HG03196 (cell line): ENCODE measurements around the gene PGBD5.

Experiments used
- ATAC-seq: cut with Tn5 transposase; IDR thresholded peaks from one replicate; pipeline ENCODE4 v1.9.1; 2021; ENCODE audit not compliant: unreplicated experiment

The PGBD5 gene

DNA sequence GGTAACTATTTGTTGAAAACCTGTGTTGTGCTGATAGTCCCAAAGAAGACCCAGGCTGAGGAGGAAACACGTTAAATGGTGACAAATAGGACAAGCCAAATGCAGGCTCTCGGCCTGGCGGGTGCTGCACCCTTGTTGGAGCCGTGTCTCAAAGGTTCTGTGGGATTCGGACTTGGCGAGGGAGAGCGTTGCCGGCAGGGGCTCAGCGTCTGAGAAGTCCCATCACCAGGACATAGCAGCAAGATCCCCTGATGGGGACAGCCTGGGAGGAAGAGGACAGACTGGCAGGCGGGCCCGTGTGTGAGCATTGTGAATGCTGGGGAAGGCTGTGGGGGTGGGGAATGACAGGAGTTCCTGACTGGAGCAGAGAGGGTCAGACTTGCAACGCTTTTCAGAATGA, 142.5 kb downstream of the PGBD5 start:
- no peak for ATAC-seq

DNA sequence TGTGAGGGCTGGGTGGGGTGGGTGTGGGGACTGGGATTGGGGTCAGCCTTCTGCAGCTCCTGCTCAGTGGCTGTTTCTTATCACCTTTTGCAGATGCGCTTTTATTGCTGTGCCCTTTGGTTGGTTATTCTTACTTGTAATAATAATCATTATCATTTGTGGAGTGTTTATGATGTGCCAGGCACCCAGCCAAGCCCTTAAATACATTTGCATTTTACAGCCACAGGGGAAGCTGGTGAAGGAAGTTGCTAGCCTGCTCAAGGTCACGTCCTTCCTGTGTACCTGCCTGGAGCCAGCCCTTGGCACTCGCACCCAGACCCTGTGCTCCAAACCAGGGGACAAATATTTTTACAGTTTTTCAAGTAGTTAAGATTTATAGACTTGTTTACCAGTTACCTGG, 144.0 kb downstream of the PGBD5 start:
- ATAC-seq, result peak; percentile 64

DNA sequence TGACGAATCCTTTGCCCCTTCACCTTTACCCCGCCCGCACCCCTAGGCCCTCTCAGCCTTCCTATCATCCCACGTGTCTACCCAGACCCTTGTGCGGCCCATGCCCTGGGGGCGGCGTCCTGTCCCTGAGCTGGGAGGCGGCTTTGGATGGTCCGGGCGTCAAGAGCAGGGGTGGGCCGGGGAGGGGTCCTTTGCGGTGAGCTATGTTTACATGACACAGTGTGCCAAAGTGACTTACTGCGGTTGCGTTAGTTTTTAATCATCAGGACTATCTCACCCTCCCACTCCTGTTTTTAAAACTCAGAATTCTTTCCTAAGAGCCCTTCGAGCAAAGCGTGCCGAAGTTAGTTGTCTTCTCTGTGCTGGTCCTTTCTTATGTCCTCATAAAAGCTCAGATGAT, 144.6 kb downstream of the PGBD5 start:
- ATAC-seq, result no peak

DNA sequence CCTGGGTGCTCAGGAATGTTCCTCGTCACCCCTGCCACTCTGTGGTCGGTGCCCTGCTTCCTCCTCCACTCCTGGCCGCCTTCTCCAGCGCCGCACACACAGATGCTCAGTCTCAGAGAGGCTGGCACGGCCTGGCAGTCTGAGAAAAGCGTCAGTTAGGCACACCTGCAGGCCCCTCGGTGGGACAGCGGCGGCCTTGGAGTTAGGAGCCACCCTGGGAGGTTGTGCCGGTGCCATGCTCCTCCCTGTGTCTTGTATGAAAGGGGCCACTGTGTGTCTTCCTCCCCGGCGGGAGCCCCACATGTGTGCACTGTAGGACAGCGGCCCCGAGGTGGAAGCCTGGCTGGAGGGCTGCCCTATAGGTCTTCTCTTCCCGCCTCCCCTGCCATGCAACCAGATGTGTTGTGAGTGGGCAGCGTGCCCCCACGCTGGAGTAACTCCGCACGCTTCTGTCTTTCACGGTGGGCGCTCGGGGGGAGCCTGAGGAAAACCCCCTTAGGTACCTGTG, 145.2 kb downstream of the PGBD5 start:
- ATAC-seq, result no peak

DNA sequence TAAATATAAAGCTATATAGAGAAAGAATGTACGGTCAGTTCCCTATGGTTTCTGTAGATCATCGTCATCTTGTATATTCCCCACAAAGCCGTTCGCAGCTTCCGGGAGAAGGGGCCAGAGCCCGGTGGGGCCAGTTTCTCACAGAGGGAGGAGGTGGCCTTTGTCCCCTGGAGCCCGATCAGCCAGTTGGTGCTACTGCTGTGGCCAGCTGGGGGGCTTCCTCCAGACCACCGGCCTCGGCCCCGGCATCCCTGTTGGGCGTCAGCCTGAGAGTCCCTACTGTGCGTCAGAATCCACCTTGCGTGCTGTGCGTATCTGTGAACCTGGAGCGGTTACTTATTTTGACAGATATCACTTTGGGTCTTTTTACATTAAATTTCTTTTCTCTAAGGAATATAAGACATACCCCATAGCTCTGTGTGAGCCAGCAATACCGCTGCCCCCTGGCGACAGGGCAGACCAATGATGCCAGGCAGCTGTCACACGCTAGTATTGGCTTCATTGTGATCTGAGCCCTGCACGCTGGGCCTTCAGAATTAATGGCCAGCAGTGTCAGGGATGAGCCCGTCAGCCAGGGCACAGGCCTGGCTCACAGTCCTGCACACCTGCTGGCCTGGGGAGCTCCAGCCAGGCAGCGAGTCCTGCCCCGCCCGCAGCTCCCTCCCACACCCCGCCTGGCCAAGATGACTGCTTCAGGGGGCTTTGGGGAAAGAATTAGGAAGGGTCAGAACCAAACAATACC, 145.9 kb downstream of the PGBD5 start:
- no peak for ATAC-seq

DNA sequence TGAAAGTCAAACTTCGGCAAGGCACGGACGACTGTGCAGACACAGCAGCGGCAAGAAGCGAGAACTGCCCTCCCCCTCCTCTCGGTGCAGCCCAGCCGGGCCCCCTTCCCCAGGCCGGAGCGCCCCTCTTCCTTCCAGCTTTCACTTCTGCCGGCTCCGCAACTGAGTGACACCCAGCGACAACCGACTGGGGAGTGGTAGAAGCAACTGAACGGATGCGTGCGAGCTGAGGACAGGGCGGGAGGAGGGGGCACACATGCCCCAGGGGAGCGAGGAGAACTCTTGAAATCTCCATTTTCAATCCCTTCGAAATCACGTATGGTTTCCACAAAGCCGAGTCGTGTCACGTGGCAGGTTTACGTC, 146.6 kb downstream of the PGBD5 start:
- ATAC-seq, result no peak

DNA sequence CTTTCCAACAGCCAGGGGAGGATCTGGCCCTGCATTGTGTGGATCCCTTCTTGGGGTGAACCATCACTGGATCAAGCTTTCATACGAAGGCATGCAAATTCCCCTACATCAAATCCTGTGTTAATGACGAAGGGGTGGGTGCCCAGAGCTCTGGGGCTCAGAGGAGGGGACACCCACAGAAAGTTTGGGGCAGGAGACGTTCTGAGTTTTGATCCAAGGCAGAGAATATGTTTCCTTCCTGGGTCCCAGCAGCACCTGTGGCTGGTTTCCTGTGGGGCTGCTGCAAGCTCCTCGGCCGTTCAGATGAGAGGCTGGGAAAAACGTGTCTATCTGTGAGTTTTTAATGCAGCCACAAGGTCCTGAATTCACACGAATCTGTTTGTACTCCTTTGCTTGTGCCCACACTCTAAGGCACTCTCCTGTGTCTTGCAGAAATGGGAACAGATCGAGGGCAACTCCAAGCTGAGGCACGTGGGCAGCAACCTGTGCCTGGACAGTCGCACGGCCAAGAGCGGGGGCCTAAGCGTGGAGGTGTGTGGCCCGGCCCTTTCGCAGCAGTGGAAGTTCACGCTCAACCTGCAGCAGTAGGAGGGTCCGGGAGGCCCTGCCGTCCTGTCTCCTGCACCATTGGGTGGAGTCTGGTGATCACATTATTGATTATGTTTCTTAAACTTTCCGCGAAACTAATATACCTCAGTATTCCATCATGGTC, 147.1 kb downstream of the PGBD5 start:
- ATAC-seq, result no peak

DNA sequence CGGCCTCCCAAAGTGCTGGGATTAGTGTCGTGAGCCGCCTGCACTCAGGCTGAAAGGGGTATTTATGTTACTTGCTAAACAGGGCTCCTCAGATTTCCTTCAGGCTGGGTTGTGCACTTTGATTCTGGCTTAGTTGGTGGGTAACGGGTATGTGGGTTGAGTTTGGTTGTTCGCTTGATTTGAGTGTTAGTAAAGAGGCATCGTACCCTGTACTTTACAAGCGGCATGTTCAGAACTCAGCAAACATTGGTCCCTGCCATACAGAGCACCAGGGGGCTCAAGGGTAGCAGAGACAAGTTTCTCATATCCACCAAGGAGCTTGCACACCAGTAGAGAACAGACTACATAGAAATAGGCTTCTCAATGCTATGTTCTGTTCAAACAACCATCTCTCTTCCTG, 147.8 kb downstream of the PGBD5 start:
- ATAC-seq, result no peak

DNA sequence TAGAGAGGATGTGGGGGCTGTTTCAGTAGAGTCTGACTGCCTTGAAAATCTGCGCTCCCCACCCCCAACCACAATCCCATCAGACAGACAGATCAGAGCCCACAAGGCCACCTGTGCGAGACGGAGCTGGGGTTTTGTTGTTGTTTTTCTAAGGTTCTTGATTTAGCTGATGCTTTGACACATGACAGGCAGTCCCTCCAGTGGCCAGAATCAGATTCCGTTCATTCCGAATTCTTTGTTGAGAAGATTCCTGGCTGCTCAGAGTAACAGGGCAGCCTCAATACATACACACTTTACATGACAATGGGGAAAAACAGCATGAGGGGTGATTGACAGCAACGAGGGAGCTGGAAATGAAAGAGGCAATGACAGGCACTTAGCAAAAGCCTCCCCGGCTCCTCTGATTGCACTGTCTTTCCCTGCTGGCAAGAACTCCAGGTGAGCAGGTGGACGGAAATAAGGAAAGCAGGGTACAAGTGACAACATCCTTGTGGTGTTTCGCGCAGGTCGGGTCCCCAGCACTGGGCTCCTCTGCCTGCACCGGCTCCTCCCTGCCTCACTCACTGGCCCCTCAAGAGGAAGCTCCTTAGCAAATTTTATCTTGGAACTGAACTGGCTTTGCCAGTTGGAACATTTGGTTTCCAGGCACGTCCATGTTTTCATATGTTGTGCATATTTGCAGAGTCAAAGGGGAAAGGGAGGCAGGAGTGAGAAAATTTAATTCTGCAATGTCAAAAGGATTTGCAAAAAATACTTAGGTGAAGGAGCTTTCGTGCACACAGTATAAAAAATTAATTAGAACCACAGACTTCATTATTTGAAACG, 148.7 kb downstream of the PGBD5 start:
- ATAC-seq, result no peak

DNA sequence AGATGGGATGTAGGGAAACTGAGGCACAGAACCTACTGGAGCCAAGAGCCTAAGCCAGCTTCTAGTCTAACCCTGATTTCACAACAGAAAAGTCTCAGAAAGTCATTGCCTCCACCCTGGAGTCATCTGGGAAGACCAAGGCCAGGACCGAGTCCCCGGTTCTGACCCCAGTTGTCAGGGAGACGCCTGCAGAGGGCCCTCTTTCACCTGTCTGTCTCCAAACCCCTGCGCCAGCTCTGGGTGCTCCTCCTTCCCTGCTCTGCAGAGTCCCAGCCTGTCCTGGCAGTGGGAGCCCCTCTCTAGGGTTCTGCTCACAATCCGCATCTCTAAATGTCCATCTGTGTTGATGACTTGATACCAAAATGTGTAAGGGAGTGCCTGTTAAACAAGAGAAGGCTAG, 149.7 kb downstream of the PGBD5 start:
- no peak for ATAC-seq

DNA sequence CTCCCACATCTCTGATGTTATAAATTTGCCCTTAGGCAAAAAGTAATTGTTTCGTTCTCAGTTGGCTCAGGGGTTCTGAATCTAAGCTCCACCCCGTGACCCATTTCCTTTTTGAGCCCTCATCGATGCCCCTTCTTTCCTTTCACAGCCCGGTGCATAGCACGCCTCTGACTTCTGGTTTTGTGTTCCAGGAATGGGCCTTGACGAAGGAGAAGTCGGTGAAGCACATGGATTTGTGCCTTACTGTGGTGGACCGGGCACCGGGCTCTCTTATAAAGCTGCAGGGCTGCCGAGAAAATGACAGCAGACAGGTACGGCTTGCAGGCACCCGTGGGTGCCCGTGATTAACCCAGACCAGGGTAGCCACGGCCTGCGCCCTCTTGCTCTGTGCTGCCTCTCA, 151.9 kb downstream of the PGBD5 start:
- ATAC-seq, result no peak

DNA sequence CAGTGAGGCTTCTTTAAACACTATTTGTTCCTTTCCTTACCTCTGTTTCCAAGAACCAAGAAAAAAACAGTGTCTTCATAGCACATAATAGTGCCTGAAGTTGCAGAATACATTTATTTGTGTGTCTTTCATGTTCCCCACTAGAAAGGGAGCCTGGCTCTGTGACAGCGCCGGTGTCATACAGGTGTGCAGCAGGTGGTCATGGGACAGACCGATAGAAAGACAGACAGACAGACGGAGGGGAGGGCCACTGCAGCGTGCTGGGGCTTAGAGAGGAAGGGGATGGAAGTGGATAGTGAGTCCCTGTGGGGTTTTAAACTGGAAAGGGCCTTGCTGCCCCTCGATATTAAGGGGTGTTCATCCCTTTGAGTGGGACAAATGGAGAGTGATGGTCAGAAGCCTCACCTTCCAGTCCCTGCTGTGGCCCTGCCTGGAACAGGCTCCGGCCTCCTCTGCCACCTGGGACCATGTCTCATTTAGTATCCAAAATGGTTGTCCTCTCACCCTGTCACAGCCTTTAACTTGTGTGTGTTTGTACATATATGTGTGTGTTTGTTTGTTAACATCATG, 152.9 kb downstream of the PGBD5 start:
- no peak for ATAC-seq

DNA sequence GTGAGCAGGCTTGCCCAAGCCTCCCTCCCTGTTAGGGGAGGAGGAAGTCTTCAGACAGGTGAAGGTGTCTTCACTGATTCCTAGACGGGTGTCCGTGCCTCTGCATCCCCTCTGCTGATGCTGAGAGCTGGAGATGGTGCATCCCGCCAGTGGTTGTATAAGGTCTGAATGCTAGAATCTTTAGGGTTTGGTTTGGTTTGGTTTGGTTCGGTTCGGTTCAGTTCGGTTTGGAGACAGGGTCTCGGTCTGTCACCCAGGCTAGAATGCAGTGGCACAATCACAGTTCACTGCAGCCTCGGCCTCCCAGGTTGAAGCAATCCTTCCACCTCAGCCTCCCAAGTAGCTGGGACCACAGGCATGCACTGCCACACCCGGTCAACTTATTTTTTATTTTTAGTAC, 153.6 kb downstream of the PGBD5 start:
- no peak for ATAC-seq

DNA sequence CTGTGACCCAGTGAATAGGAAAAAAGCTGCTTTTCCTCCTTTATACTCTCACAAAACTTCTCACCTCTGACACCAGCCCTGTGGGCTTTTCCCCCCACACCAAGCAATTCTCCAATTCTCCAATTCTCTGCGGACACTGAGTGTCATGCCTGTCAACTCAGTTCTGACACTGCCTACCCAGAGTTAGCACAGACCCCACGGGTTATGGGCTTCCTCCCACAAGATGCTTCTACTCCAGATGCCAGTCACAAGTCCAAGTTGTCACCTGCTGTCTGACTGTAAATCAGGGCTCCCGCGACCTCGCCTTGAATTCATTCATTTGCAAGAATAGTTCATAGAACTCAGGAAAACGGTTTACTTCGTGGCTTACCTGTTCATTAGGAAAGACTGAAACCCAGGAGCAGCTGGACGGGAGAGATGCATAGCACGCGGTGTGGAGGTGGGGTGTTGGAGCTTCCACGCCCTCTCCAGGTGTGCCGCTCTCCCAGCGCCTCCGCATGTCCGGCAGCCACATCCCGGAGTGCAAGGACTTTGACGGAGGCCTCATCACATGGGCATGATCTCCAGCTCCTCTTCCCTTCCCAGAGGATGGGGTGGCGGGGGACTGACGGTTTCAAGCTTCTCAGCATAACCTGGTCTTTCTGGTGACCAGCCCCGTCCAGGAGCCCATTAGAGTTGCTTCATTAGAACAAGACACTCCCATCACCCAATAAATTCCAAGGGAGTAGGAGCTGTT, 154.7 kb downstream of the PGBD5 start:
- ATAC-seq, result no peak

DNA sequence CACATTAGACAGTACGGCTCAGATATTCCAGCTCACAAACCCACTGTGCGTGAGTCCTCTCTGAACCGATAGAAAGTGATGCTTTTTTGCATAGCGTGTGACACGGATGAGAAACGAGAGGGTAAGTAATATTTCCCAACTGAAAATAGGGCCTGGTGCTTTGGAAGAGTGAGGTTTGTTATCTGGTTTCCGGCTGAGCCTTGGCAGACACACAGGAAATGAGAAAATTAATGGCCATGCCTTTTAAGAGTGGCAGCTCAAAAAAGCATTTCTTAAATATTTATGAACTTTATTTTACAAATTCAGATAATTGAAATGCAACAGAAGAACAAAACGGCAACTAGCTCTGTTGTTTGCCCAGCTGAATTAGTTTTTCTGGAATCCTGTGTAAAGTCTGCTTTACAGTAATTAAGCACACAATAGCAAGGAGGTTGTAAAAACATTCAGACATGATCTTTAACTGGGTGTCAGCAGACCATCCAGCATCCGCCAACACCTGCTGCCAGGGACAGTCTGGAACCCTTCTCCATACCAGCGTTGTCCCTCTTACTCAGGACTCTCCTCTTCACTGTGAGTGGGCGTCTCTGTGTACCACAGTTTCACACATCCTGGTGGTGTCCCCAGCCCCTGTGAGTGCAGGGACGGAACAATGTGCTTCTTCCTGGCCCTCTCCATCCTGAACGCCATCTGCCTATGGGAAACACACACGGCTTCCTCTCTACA, 155.4 kb downstream of the PGBD5 start:
- peak; percentile 51 for ATAC-seq

DNA sequence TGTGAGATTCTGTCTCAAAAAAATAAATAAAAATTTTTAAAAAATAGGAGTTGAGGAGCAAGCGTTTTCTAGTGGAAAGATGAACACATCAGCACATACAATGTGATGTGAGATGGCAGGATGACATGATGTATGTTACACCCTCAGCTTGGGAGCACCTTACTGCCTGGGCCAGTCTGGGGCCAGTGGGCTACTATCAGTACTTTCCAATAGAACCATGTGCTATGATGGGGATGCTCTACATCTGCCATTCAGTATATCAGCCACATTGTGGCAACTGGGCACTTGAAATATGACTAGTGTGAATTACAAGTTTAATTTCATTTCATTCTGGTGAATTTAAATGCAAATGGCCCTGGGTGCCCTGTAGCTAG, 156.0 kb downstream of the PGBD5 start:
- ATAC-seq, result no peak

DNA sequence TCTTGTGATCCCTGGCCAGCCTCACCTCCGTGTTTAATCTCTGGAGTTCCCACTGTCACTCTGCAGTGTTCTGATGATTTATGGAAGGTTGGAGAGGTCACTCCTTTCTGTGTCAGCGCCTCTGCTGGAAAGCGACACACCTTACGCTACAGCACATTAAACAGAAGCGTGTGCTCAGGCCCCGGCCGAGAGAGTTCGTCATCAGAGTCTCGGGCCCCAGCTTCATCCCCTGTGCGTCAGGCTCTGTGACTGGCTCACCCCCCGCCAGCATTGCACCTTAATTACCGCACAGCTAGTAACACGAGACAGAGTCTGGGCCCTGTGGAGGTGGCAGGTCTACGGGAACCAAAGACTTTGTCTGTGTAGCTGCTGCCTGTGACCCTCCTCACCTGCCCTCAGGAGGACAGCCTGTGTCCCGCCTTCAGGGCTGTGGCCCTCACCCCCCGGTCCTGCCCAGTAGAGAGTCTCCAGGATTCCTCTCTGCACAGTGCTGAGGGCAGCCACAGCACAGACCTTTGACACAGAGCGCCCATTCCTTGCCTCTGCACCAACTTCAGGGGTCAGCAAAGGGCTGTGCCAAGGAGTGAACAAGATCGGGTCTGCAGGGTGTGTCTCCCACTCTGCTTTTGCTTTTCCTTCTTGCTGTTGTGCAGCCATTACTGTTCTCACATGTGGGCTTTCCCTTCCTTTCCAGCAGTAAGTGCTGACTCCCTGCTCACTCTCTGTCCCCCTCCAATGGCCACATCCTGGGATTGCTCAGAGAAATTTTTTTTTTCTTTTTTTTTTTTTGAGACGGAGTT, 157.6 kb downstream of the PGBD5 start:
- ATAC-seq, result no peak

DNA sequence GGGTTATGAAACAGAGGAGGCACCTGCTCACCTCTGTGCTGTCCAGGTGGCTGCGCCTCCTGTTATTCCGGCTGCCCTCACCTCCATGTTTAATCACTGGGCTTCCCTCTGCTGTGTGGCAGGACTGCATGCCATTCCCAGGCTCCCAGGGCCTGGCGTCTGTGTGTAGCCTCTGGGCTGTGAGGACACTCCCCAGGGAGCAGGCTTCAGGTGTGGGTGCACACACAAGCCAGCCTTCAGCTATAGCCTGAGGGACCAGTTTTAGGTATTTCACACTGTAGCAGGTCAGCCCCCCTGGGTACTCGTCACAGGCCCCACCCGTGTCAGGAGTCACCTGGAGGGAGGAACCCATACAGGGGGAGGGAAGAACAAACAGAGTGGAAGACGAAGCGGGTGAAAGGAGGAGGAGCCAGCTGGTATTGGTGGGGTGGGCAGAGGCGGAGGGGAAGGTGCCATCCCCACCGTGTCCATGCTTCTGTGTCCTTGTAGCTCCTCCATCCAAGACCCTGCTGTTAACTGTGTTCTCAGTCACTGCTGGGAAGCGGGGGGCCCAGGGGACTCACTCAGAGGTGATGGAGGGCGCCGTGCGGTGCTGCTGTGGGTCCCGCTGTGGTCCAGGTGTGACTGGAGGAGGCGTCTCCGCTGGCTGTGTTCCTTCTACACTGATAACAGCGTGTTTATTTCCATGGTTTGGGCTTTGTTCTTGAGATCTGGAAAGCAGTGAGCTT, 158.6 kb downstream of the PGBD5 start:
- ATAC-seq, result no peak

DNA sequence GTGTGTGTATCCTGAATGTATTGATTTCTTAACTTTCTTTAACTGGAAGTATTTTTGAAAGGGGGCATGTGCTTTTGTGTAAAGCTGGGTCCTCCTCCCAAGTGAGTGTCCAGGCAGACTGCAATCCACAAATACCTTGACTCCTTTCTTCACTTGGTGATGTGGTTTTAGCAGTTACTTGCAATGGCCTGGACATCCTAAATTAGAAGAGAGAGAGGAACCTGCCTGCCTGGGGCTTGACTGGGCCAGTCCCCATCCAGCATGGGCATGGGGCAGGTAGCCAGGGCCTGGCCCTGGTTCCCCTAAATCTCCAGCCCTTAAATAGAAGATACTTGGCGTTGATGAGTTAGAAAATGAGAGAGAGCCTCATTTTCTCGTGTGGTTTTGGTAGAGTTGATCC, 159.7 kb downstream of the PGBD5 start:
- ATAC-seq, result no peak
